GM23338 (cell line): ENCODE data around the gene GDPD1. TPM values are rescaled to one million over a fixed set of nuclear protein-coding genes. Genes with fewer than 3 reads are reported as not detected.

ENCODE experiments used
- ATAC-seq: fragments of 200-7000 bp; cut with Tn5 transposase; 3 replicates; pipeline ENCODE4 v1.9.1; 2020
- DNase-seq: peaks from one replicate; pipeline ENCODE4 v3.0.0-alpha.2; 2015; ENCODE audit warnings: low spot score
- H2AFZ ChIP-seq: fragments of 200-600 bp; sonication (generic); 2 replicates; pipeline ENCODE4 v1.8.0; 2016; ENCODE audit warnings: antibody characterized with exemption, mild to moderate bottlenecking, moderate library complexity
- H3F3A ChIP-seq: fragments of 200-600 bp; sonication (generic); replicated peaks from 2 replicates; pipeline ENCODE4 v1.8.0; 2017; ENCODE audit warnings: antibody characterized with exemption, mixed run types, low read depth
- H3K27ac ChIP-seq: fragments of 200-600 bp; sonication (generic); 2 replicates; pipeline ENCODE4 v1.6.1; 2016; ENCODE audit warnings: low read depth
- H3K27me3 ChIP-seq: fragments of 200-600 bp; sonication (generic); 2 replicates; pipeline ENCODE4 v1.8.0; 2016; ENCODE audit warnings: mild to moderate bottlenecking, mixed run types, moderate library complexity; ENCODE audit not compliant: insufficient read depth
- H3K36me3 ChIP-seq: fragments of 200-600 bp; sonication (generic); 2 replicates; pipeline ENCODE4 v1.8.0; 2016; ENCODE audit warnings: mild to moderate bottlenecking; ENCODE audit not compliant: insufficient read depth
- H3K4me1 ChIP-seq: fragments of 200-600 bp; sonication (generic); 2 replicates; pipeline ENCODE4 v1.8.0; 2016; ENCODE audit warnings: mild to moderate bottlenecking, moderate library complexity; ENCODE audit not compliant: insufficient read depth
- H3K4me2 ChIP-seq: fragments of 200-600 bp; sonication (generic); 2 replicates; pipeline ENCODE4 v1.7.1; 2017; ENCODE audit warnings: mixed run types
- H3K4me3 ChIP-seq: fragments of 200-600 bp; sonication (generic); 2 replicates; pipeline ENCODE4 v1.6.1; 2016; ENCODE audit warnings: mixed run types
- H3K79me2 ChIP-seq: fragments of 200-600 bp; sonication (generic); replicated peaks from 2 replicates; pipeline ENCODE4 v1.8.0; 2017; ENCODE audit warnings: mild to moderate bottlenecking; ENCODE audit not compliant: insufficient read depth
- H3K9me2 ChIP-seq: fragments of 200-600 bp; sonication (generic); 2 replicates; pipeline ENCODE4 v1.8.0; 2017; ENCODE audit not compliant: insufficient read depth
- H4K20me1 ChIP-seq: fragments of 200-600 bp; sonication (generic); replicated peaks from 2 replicates; pipeline ENCODE4 v1.8.0; 2017; ENCODE audit warnings: mild to moderate bottlenecking; ENCODE audit not compliant: insufficient read depth
- H3K27ac Mint-ChIP-seq: 2 replicates; pipeline ENCODE4 v1.8.0; 2020; ENCODE audit warnings: inconsistent platforms, mild to moderate bottlenecking, moderate library complexity, mixed read lengths
- H3K27me3 Mint-ChIP-seq: 3 replicates; pipeline ENCODE4 v1.8.0; 2022; ENCODE audit warnings: low read depth, mild to moderate bottlenecking, moderate library complexity, mixed read lengths, inconsistent platforms; ENCODE audit not compliant: insufficient read depth, poor library complexity
- H3K36me3 Mint-ChIP-seq: 3 replicates; pipeline ENCODE4 v1.8.0; 2021; ENCODE audit warnings: low read depth, mild to moderate bottlenecking, inconsistent platforms, moderate library complexity, mixed read lengths
- H3K4me1 Mint-ChIP-seq: 3 replicates; pipeline ENCODE4 v1.8.0; 2020; ENCODE audit warnings: mild to moderate bottlenecking, inconsistent platforms, mixed read lengths
- H3K4me3 Mint-ChIP-seq: 3 replicates; pipeline ENCODE4 v1.8.0; 2021; ENCODE audit warnings: moderate library complexity, mild to moderate bottlenecking, inconsistent platforms, mixed read lengths
- H3K9me3 Mint-ChIP-seq: 3 replicates; pipeline ENCODE4 v1.8.0; 2020; ENCODE audit warnings: moderate library complexity, mild to moderate bottlenecking, inconsistent platforms, mixed read lengths
- CREB1 ChIP-seq: fragments of 250-450 bp; sonication (Bioruptor Pico); IDR thresholded peaks from 2 replicates; pipeline ENCODE4 v1.5.0; 2020; ENCODE audit warnings: low read depth, mild to moderate bottlenecking, moderate library complexity
- CTCF ChIP-seq, 2 experiments: fragments of 200-600 bp in 1 of 2; sonication (generic) in 1 of 2; conservative IDR thresholded peaks; 2 replicates each; pipeline versions ENCODE4 v1.5.1 to v1.6.1; 2016 to 2017; ENCODE audit warnings: antibody characterized with exemption in 2 of 2, low read depth in 2 of 2, mild to moderate bottlenecking in 2 of 2, moderate library complexity in 1 of 2
- ETS1 ChIP-seq: IDR thresholded peaks from 2 replicates; pipeline ENCODE4 v1.6.1; 2016; ENCODE audit warnings: antibody characterized with exemption
- EZH2 ChIP-seq: fragments of 200-600 bp; sonication (generic); IDR thresholded peaks from one replicate; pipeline ENCODE4 v1.8.0; 2017; ENCODE audit warnings: antibody characterized with exemption, mild to moderate bottlenecking, low read depth; ENCODE audit not compliant: unreplicated experiment
- EZH2phosphoT487 ChIP-seq: fragments of 200-600 bp; sonication (generic); IDR thresholded peaks from one replicate; pipeline ENCODE4 v1.8.1; 2018; ENCODE audit warnings: antibody characterized with exemption; ENCODE audit not compliant: unreplicated experiment
- JUNB ChIP-seq: IDR thresholded peaks from one replicate; pipeline ENCODE4 v1.6.1; 2016; ENCODE audit warnings: antibody characterized with exemption; ENCODE audit not compliant: unreplicated experiment
- NANOG ChIP-seq: IDR thresholded peaks from 2 replicates; pipeline ENCODE4 v1.6.1; 2016; ENCODE audit warnings: antibody characterized with exemption, borderline replicate concordance
- POLR2AphosphoS5 ChIP-seq: IDR thresholded peaks from 2 replicates; pipeline ENCODE4 v1.6.1; 2016; ENCODE audit warnings: antibody characterized with exemption, low read depth
- REST ChIP-seq: IDR thresholded peaks from one replicate; pipeline ENCODE4 v1.6.1; 2018; ENCODE audit warnings: antibody characterized with exemption; ENCODE audit not compliant: unreplicated experiment
- STAT1 ChIP-seq: IDR thresholded peaks from one replicate; pipeline ENCODE4 v1.6.1; 2016; ENCODE audit warnings: antibody characterized with exemption; ENCODE audit not compliant: unreplicated experiment
- ZNF114 ChIP-seq: fragments of 250-450 bp; sonication (Bioruptor Pico); IDR thresholded peaks from 2 replicates; pipeline ENCODE4 v1.5.0; 2020; ENCODE audit warnings: mild to moderate bottlenecking, moderate library complexity
- ZNF331 ChIP-seq: fragments of 250-450 bp; sonication (Bioruptor Pico); IDR thresholded peaks from 2 replicates; pipeline ENCODE4 v1.5.0; 2020; ENCODE audit warnings: low read depth, mild to moderate bottlenecking, moderate library complexity
- ZNF462 ChIP-seq: fragments of 250-450 bp; sonication (Bioruptor Pico); IDR thresholded peaks from 2 replicates; pipeline ENCODE4 v1.5.0; 2020; ENCODE audit warnings: mild to moderate bottlenecking, moderate library complexity
- polyA plus RNA-seq: library from polyadenylated mRNA; unstranded; fragments of >200 nt; fragmentation: Nextera tagmentation; extraction: Ambion mirVana; gene quantifications from 2 replicates; pipeline ENCODE4 v1.2.1, GENCODE V29; 2016
- total RNA-seq: library from RNA; depleted of rRNA; stranded (reverse); fragments of >200 nt; shearing (Covaris generic); gene quantifications from 2 replicates; pipeline ENCODE4 v1.2.3, GENCODE V29; 2014

Gene GDPD1
- total and polyA plus RNA-seq, 2 experiments from 2014 or later = 6.8 to 7.8 TPM

- Histone ChIP-seq H3K4me3 (no peak overlapping the region), H3K79me2 (no peaks in the 10 kb centered on the region), H3F3A (no peaks in the 10 kb centered on the region), H3K27ac (no peak overlapping the region), H3K36me3 (no peaks in the 10 kb centered on the region), H4K20me1 (no peaks in the 10 kb centered on the region), H3K27me3 (no peaks in the 10 kb centered on the region), H3K9me2 (no peaks in the 10 kb centered on the region), H3K4me2 (no peak overlapping the region), H3K4me1 (no peaks in the 10 kb centered on the region), H2AFZ (no peak overlapping the region)
- Mint-ChIP-seq H3K36me3 (no peaks in the 10 kb centered on the region), H3K4me3 (no peak overlapping the region), H3K27ac (no peak overlapping the region), H3K9me3 (no peaks in the 10 kb centered on the region), H3K4me1 (no peaks in the 10 kb centered on the region), H3K27me3 (peaks cover 4% of the 10 kb centered on the region)
- DNase-seq (no peak), ATAC-seq (no peak)
- TF ChIP-seq ZNF462 = no peak
- TF ChIP-seq JUNB = no peak
- TF ChIP-seq ETS1 = no peak
- TF ChIP-seq REST = no peak
- TF ChIP-seq ZNF114 = no peak
- TF ChIP-seq ZNF331 = no peak
- TF ChIP-seq EZH2phosphoT487 = no peak
- no peak for TF ChIP-seq CTCF (conservative IDR thresholded peaks at IDR 0.05; ENCODE audit: low read depth in 2 of 2)
- no peak for TF ChIP-seq STAT1
- no peak for TF ChIP-seq NANOG
- TF ChIP-seq POLR2AphosphoS5 = no peak
- no peak for TF ChIP-seq CREB1
- no peak for TF ChIP-seq EZH2
These were observed 90.1 kb downstream of the GDPD1 start for GRCh38 chr17:59310263-59310920.
